C4-2B (cell line): ENCODE measurements around the gene MBTPS2.

Source experiments
- ZFX ChIP-seq: fragments of 450-650 bp; IDR thresholded peaks from 2 replicates; pipeline ENCODE4 v1.6.1; 2017
- TF ChIP-seq, protein P1 (sequence below): fragments of 450-650 bp; conservative IDR thresholded peaks from 2 replicates; pipeline ENCODE4 v1.5.1; 2017; ENCODE audit warnings: mild to moderate bottlenecking

DNA sequence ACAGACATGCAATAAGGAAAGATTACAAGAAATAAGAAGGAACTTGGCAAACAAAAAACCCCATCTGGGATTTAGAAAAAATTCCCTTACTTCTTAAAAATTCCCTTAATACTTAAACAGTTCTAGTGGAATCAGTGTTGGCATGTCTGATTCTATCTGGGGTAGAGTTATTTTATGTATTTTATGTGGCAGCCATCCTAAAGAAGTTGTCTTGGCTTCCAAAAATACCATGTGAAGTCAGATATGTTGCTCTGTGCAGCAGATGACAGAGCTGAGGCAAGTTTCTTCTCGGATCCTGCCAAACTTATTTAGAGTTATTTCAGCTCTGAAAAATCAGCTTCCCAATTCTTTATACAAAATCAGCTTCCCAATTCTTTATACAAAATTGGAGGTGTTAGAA, 31.1 kb downstream of the MBTPS2 start:
- TF ChIP-seq, protein P1, sequence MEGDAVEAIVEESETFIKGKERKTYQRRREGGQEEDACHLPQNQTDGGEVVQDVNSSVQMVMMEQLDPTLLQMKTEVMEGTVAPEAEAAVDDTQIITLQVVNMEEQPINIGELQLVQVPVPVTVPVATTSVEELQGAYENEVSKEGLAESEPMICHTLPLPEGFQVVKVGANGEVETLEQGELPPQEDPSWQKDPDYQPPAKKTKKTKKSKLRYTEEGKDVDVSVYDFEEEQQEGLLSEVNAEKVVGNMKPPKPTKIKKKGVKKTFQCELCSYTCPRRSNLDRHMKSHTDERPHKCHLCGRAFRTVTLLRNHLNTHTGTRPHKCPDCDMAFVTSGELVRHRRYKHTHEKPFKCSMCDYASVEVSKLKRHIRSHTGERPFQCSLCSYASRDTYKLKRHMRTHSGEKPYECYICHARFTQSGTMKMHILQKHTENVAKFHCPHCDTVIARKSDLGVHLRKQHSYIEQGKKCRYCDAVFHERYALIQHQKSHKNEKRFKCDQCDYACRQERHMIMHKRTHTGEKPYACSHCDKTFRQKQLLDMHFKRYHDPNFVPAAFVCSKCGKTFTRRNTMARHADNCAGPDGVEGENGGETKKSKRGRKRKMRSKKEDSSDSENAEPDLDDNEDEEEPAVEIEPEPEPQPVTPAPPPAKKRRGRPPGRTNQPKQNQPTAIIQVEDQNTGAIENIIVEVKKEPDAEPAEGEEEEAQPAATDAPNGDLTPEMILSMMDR: no peak
- TF ChIP-seq ZFX: no peak
